Smooth muscle cell of the brain vasculature (primary cell): ENCODE results near the gene STN1.
A peak's percentile ranks its signal among the peaks of the same experiment; 100 is the strongest.

Source experiments
- DNase-seq: peaks from one replicate; pipeline ENCODE4 v3.0.0-alpha.2; 2012; ENCODE audit warnings: low read depth, low spot score

STN1 gene

GRCh38 chr10:103843854-103844570 lies 74.0 kb downstream of the STN1 start:
- DNase-seq: no peak

DNA sequence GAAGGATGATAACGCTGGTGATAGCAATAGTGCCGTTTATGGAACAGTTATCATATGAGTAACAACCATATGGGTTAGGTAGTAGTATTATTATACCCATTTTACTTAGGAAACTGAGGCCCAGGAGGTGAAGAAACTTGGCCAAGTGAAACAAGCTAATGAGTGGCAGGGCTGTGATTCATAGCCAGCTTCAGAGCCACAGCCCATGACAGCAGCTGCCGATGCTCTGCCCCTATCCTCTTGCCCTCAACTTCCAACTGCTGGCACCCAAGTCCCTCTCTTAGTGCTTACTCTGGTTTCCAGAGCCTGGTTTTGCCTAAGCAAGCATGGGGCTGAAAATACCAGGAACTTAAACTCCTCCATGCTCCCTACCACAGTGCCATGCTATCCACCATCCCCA lies 74.9 kb downstream of the STN1 start:
- no peak for DNase-seq

- no peak for DNase-seq
Observed at GRCh38 chr10:103842605-103843004, 75.4 kb downstream of the STN1 start.

GRCh38 chr10:103841519-103841918 lies 76.5 kb downstream of the STN1 start:
- DNase-seq: no peak

DNA sequence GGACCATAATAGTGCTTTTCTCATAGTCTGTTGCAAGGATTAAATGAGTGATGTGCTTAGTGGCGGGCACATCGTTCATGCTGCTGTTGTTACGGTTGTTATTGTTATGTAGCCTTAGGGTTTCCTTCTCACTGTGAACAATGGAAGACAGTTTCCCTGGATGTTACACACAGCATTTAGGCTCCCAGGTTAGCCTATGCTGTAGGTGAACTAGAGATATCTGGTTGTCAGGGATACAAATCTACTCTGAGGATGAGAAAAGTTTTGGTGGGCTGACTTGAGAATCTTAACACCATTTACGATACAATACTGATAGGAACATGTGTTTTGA lies 77.3 kb downstream of the STN1 start:
- DNase-seq: no peak

GRCh38 chr10:103839872-103840739 lies 77.9 kb downstream of the STN1 start:
- no peak for DNase-seq

GRCh38 chr10:103839519-103839871 lies 78.5 kb downstream of the STN1 start:
- DNase-seq: no peak

DNA sequence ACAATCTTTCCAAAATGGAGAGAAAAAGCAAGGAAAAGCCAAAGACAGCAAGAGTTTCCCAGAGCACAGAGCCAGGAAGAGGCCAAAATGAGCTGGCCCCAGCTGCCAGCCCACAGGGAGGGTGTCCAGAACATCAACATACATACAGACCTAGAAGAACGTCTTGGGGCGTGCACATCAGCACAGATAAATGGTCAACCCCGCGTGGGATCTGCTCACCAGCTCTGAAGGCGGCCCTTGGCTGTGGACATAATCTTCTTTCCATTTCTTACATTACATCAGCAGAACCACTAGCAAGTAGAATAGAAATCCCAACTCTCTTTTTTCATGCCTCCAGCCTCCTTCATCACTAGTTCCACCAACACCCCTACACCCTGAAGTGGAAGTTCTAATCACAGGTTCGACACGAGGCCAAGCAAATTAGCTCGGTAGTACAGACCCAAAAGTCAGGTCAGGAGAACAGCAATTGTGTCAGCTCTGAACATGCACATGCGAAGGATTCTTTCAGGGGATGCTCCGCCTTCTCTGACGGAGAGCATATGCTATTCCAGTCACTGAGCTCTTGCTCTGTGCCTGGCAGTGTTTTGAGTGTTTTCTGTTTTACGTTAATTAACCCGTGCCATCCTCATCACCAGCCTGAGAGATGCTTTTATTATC lies 79.0 kb downstream of the STN1 start:
- no peak for DNase-seq

- no peak for DNase-seq
Observed at GRCh38 chr10:103838070-103838395, 80.0 kb downstream of the STN1 start.

DNA sequence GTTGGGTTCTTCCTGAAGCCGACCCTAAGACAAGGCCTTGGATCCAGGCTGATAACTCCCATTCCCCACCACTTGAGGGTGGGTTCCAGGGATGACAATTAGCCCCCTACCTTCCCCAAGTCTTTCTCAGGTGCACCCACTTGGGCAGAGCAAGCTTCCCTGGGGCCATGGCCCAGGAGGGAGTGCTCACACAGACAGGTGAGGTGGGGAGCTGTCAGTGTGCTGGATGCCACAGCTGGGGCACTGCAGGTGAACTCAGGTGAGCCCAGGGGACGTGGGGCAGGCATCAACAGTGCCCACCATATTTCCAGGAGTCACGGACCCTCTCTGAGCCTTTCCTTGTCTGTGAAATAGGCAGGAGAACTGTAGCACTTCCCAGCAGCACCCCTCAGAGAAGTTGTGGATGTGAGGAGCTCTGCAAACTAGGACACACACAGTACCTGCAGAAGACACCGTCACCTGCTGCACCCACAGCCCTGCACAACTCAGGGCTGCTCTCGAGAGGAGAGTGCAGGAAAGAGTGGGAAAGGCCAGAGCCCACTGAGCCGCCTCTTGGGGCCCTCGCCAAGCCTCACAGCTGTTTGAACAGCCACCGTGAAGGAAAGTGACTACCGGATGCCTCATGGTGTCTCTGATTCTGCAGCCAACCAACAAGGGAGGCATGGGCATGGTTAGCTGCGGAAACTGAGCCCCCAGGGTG lies 80.5 kb downstream of the STN1 start:
- DNase-seq: no peak

GRCh38 chr10:103836861-103837260 lies 81.1 kb downstream of the STN1 start:
- no peak for DNase-seq

DNA sequence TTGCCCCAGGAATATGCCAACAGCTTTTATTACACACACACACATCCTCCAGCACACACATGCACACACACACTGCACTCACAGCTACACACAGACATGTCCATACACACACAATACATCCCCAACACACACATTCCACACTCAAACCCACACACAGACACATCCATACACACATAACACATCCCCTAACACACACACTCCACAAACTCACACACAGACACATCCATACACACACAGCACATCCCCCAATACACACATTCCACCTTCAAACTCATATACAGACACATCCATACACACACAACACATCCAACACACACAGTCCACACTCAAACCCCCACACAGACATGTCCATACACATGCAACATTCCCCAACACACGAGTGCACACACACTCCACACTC lies 81.7 kb downstream of the STN1 start:
- no peak for DNase-seq

DNA sequence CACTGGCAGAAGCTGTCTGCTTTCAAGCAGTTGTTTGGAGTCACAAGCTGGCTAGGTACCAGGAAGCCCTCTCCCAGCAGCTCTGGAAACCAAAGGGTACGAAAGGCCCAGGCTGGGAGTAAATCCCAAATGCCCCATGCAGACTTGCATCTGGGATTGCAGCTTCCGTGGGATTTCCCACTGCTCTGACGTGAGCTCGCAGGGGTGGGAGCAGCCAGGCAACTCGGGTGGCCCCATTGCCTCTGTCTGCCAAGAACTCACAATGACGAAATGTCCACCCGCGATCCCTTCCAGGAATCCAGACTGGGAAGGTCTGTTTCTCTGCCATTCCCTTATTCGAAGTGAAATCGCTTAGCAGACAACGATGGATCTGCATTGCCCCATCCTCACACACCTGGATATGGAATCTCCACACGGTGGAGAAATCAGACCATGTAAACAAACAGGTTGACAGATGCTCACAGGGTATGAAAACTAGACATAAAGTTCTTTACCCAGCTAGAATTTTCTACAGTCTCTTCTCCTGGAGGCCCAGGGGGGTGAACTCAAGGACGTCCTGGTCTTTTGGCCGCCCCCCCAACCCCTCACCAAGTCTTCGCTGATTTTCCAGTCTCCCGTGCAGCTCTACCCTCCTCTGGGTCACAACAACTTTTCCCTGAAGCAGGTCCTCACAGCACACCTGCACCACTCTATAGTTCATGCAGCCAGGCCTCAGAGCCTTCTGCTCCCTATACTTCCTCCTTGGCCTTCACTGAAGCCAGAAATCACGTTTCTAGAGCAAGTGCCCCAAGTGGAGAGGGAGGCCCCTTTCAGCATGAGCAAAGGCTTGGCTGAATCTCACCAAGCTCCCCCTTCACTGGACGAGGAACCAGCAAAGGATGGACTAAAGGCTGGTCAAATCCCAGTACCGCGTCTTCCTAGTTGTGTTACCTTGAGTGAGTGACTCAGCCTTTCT lies 82.6 kb downstream of the STN1 start:
- no peak for DNase-seq

DNA sequence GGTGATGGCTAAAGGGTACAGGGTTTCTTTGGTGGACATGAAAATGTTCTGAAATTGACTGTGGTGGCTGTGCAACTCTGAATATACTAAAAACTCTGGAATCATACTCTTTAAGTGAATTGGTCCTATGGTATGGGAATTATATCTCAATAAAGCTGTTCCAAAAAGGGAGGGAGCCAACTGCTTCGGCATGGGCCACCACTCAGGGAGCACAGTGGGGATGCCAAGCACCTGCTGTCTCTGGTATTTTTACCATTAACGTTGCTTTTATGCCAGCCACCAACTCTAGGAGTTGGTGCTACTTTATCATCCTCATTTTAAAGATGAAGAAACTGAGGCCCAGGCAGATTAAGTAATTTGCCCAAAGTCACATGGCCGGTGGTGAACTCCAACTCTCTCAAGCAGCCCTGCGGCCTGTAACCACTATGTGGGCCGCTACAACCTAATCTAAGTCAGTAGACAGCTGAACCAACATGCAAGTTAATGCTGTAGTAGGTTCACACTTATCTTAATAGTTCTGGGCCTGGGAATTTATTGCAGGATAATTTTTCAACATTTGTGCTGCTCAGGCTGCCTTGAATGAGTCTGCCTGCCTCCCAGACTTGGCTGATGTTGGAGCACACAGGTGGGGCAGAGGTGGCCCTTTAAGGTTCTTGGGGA lies 83.4 kb downstream of the STN1 start:
- DNase-seq: no peak

- DNase-seq: peak; percentile 59
Observed at GRCh38 chr10:103833731-103834365, 84.1 kb downstream of the STN1 start.

- no peak for DNase-seq
Observed at GRCh38 chr10:103832806-103833205, 85.2 kb downstream of the STN1 start.
